SK-N-MC (cell line): Measurements from ENCODE around the gene CHD3.

Source experiments
- DNase-seq: peaks from one replicate; pipeline ENCODE4 v3.0.0-alpha.2; 2011; ENCODE audit warnings: low read depth, low spot score
- H3K27ac ChIP-seq: fragments of 200-600 bp; sonication (generic); 2 replicates; pipeline ENCODE4 v1.5.1; 2016; ENCODE audit warnings: mixed run types
- H3K36me3 ChIP-seq: fragments of 200-600 bp; sonication (generic); 2 replicates; pipeline ENCODE4 v1.6.1; 2017; ENCODE audit warnings: antibody characterized with exemption, low read length, mixed read lengths; ENCODE audit not compliant: insufficient read depth
- H3K4me3 ChIP-seq: fragments of 200-600 bp; sonication (generic); 2 replicates; pipeline ENCODE4 v1.5.1; 2016
- H3K9ac ChIP-seq: fragments of 200-600 bp; sonication (generic); 2 replicates; pipeline ENCODE4 v1.8.0; 2017; ENCODE audit warnings: mixed run types, mixed read lengths; ENCODE audit not compliant: insufficient read length
- H3K9me3 ChIP-seq: fragments of 200-600 bp; sonication (generic); 2 replicates; pipeline ENCODE4 v1.6.1; 2017; ENCODE audit warnings: low read depth, mild to moderate bottlenecking, antibody characterized with exemption, low read length, moderate library complexity, mixed read lengths
- EZH2 ChIP-seq: fragments of 200-600 bp; sonication (generic); IDR thresholded peaks from one replicate; pipeline ENCODE4 v1.6.1; 2017; ENCODE audit warnings: antibody characterized with exemption
- FOXP2 ChIP-seq: optimal IDR thresholded peaks from 2 replicates; pipeline ENCODE3; 2011; ENCODE audit warnings: mild to moderate bottlenecking, moderate library complexity; ENCODE audit not compliant: insufficient read depth; ENCODE audit errors: extremely low read length, control extremely low read depth
- POLR2AphosphoS5 ChIP-seq: IDR thresholded peaks from 2 replicates; pipeline ENCODE4 v1.6.1; 2012; ENCODE audit warnings: mild to moderate bottlenecking, low read depth, low read length, borderline replicate concordance

CHD3 gene

DNA sequence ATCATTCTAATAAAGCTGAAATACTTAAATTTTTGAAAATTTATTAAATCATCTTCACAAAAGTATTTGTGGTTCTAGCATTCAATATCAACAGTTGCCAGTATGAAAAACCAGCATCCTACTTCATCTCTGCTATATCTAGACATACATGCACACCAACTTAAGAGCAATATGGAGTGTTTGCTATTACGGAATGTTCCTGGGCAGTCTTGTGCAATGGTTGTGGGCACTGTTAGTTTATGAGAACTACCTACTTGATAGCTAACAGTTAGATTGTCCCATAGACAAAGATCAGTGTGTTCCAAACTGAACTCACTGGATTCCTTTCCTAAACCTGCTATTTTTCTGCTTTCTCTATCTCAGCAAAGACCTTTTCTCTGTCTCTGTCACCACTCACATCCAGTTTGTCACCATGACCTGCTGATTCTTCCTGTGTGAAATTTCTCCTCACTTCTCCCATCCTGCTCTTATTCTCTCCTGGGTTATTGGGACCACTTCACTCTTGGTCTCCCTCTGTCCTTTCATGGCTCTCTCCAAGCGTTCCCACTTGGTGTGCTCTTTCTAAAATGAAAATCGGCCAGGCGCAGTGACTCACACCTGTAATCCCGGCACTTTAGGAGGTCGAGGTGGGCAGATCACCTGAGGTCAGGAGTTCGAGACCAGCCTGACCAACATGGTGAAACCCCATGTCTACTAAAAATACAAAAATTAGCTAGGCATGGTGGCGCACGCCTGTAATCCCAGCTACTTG is 71.1 kb downstream of the CHD3 start:
- TF ChIP-seq POLR2AphosphoS5 (no peak), FOXP2 (no peak), EZH2 (no peak)
- Histone ChIP-seq H3K9ac (no peak overlapping the region), H3K27ac (no peak overlapping the region), H3K9me3 (no peaks in the 10 kb centered on the region), H3K36me3 (no peaks in the 10 kb centered on the region), H3K4me3 (no peak overlapping the region)
- DNase-seq = no peak

DNA sequence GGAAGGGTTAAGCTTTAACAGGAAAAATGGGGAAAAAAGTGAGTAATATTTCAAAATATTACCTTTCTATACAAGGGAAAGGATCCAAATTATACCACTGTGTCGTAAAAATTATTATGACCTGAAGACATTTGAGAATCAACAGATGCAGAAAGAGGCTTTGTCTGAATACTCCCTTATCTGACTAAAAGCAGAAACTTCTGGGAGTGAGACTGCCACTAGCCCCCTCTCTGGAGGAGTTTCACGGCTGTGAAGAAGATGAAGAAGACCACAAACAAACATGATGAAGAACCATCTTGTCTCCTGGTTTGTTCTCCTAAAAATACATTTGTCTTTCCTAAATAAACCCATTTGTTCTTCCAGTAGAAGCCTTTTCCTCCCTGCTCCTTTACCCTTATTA is 72.8 kb downstream of the CHD3 start:
- TF ChIP-seq EZH2 = no peak
- no peak for TF ChIP-seq FOXP2
- TF ChIP-seq POLR2AphosphoS5 = no peak
- DNase-seq = no peak
- no peaks in the 10 kb centered on the region for H3K9me3 ChIP-seq

More for the DNA sequence above, 72.8 kb downstream of the CHD3 start:
- H3K27ac ChIP-seq = no peak overlapping the region
- no peaks in the 10 kb centered on the region for H3K36me3 ChIP-seq
- H3K4me3 ChIP-seq = no peak overlapping the region
- H3K9ac ChIP-seq = no peak overlapping the region
